HEK293 (cell line): Measurements from ENCODE around the gene HOXB4.

Experiments used
- GLI4 ChIP-seq: fragments of 450-650 bp; formaldehyde crosslinking; IDR thresholded peaks from 2 replicates; pipeline ENCODE4 v1.5.1; 2016; ENCODE audit warnings: missing biosample characterization, missing genetic modification characterization
- GLIS1 ChIP-seq: fragments of 450-650 bp; formaldehyde crosslinking; IDR thresholded peaks from 2 replicates; pipeline ENCODE4 v1.5.1; 2016; ENCODE audit warnings: missing biosample characterization, missing genetic modification characterization
- PRDM1 ChIP-seq: fragments of 450-650 bp; formaldehyde crosslinking; IDR thresholded peaks from 2 replicates; pipeline ENCODE4; 2016; ENCODE audit warnings: missing biosample characterization, missing genetic modification characterization
- SETDB1 ChIP-seq: IDR thresholded peaks from one replicate; pipeline ENCODE4 v1.6.1; 2017; ENCODE audit warnings: mild to moderate bottlenecking, low read length, moderate library complexity, mixed read lengths; ENCODE audit not compliant: insufficient read length
- TCF7L2 ChIP-seq: IDR thresholded peaks from 2 replicates; pipeline ENCODE4 v1.6.1; 2011; ENCODE audit warnings: low read depth, mild to moderate bottlenecking, inconsistent platforms, low read length, moderate library complexity, borderline replicate concordance
- ZBTB8A ChIP-seq: fragments of 450-650 bp; formaldehyde crosslinking; IDR thresholded peaks from 2 replicates; pipeline ENCODE4 v1.5.1; 2016; ENCODE audit warnings: missing biosample characterization, missing genetic modification characterization
- ZFP41 ChIP-seq: fragments of 450-650 bp; formaldehyde crosslinking; IDR thresholded peaks from 2 replicates; pipeline ENCODE4 v1.5.1; 2016; ENCODE audit warnings: missing biosample characterization, missing genetic modification characterization, borderline replicate concordance
- ZNF555 ChIP-seq: fragments of 450-650 bp; formaldehyde crosslinking; conservative IDR thresholded peaks from 2 replicates; pipeline ENCODE4 v1.5.1; 2017; ENCODE audit warnings: missing biosample characterization, mild to moderate bottlenecking, missing genetic modification characterization, inconsistent platforms
- ZNF768 ChIP-seq: fragments of 450-650 bp; formaldehyde crosslinking; IDR thresholded peaks from 2 replicates; pipeline ENCODE4 v1.5.1; 2018; ENCODE audit warnings: missing biosample characterization, mild to moderate bottlenecking, missing genetic modification characterization
- ZNF785 ChIP-seq: fragments of 450-650 bp; formaldehyde crosslinking; IDR thresholded peaks from 2 replicates; pipeline ENCODE4 v1.5.1; 2016; ENCODE audit warnings: missing biosample characterization, missing genetic modification characterization
- ZSCAN16 ChIP-seq: fragments of 450-650 bp; formaldehyde crosslinking; IDR thresholded peaks from 2 replicates; pipeline ENCODE4 v1.5.1; 2016; ENCODE audit warnings: missing biosample characterization, missing genetic modification characterization
- TF ChIP-seq, protein P1 (sequence below): fragments of 450-650 bp; formaldehyde crosslinking; IDR thresholded peaks from 2 replicates; pipeline ENCODE4 v1.5.1; 2016; ENCODE audit warnings: missing biosample characterization, missing genetic modification characterization
- TF ChIP-seq, protein P2 (sequence below): fragments of 450-650 bp; formaldehyde crosslinking; IDR thresholded peaks from 2 replicates; pipeline ENCODE4 v1.5.1; 2016; ENCODE audit warnings: missing biosample characterization, missing genetic modification characterization
- TF ChIP-seq, protein P3 (sequence below): fragments of 450-650 bp; formaldehyde crosslinking; IDR thresholded peaks from 2 replicates; pipeline ENCODE4 v1.5.1; 2016; ENCODE audit warnings: missing biosample characterization, missing genetic modification characterization, borderline replicate concordance

DNA sequence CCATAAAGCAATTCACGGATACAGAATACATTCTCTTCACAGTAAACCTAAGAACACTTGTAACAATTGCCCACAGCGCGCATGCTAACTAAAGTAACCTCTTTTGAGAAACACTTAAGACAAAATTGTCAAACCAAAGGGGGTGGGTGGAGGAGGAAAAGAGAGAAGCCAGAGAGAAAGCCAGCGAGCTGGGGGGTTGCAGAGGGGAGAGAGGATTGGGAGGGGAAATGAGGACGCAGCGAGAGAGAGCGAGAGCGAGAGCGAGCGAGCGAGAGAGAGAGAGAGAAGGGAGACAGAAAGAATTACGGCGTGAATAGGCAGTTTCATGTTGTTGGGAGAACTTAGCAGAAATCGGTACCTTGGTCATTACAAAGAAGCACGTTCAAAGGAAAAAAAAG is 34.3 kb upstream of the HOXB4 start:
- TF ChIP-seq, protein P1, sequence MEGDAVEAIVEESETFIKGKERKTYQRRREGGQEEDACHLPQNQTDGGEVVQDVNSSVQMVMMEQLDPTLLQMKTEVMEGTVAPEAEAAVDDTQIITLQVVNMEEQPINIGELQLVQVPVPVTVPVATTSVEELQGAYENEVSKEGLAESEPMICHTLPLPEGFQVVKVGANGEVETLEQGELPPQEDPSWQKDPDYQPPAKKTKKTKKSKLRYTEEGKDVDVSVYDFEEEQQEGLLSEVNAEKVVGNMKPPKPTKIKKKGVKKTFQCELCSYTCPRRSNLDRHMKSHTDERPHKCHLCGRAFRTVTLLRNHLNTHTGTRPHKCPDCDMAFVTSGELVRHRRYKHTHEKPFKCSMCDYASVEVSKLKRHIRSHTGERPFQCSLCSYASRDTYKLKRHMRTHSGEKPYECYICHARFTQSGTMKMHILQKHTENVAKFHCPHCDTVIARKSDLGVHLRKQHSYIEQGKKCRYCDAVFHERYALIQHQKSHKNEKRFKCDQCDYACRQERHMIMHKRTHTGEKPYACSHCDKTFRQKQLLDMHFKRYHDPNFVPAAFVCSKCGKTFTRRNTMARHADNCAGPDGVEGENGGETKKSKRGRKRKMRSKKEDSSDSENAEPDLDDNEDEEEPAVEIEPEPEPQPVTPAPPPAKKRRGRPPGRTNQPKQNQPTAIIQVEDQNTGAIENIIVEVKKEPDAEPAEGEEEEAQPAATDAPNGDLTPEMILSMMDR (tag by site-specific recombination) = no peak
- TF ChIP-seq TCF7L2 (no peak), ZBTB8A (tag by site-specific recombination) (no peak), ZFP41 (tag by site-specific recombination) (no peak), ZNF555 (tag by site-specific recombination) (no peak), GLI4 (tag by site-specific recombination) (no peak), ZSCAN16 (tag by site-specific recombination) (no peak), PRDM1 (tag by site-specific recombination) (peak; percentile 99), ZNF785 (tag by site-specific recombination) (no peak), SETDB1 (no peak), ZNF768 (tag by site-specific recombination) (no peak), GLIS1 (peak; percentile 81)
- TF ChIP-seq, protein P2, sequence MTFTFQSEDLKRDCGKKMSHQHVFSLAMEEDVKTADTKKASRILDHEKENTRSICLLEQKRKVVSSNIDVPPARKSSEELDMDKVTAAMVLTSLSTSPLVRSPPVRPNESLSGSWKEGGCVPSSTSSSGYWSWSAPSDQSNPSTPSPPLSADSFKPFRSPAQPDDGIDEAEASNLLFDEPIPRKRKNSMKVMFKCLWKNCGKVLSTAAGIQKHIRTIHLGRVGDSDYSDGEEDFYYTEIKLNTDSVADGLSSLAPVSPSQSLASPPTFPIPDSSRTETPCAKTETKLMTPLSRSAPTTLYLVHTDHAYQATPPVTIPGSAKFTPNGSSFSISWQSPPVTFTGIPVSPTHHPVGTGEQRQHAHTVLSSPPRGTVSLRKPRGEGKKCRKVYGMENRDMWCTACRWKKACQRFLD = no peak
- TF ChIP-seq, protein P3, sequence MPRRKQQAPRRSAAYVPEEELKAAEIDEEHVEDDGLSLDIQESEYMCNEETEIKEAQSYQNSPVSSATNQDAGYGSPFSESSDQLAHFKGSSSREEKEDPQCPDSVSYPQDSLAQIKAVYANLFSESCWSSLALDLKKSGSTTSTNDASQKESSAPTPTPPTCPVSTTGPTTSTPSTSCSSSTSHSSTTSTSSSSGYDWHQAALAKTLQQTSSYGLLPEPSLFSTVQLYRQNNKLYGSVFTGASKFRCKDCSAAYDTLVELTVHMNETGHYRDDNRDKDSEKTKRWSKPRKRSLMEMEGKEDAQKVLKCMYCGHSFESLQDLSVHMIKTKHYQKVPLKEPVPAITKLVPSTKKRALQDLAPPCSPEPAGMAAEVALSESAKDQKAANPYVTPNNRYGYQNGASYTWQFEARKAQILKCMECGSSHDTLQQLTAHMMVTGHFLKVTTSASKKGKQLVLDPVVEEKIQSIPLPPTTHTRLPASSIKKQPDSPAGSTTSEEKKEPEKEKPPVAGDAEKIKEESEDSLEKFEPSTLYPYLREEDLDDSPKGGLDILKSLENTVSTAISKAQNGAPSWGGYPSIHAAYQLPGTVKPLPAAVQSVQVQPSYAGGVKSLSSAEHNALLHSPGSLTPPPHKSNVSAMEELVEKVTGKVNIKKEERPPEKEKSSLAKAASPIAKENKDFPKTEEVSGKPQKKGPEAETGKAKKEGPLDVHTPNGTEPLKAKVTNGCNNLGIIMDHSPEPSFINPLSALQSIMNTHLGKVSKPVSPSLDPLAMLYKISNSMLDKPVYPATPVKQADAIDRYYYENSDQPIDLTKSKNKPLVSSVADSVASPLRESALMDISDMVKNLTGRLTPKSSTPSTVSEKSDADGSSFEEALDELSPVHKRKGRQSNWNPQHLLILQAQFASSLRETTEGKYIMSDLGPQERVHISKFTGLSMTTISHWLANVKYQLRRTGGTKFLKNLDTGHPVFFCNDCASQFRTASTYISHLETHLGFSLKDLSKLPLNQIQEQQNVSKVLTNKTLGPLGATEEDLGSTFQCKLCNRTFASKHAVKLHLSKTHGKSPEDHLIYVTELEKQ (tag by site-specific recombination) = no peak
